ENCODE results near the gene HLA-DRA.
A peak's percentile ranks its signal among the peaks of the same experiment; 100 is the strongest.
"Not testable (repeated sequence)": the region's sequence is repeated elsewhere in the genome, so short reads cannot be mapped to it uniquely, and the experiment has no call there.

Gene HLA-DRA

DNA sequence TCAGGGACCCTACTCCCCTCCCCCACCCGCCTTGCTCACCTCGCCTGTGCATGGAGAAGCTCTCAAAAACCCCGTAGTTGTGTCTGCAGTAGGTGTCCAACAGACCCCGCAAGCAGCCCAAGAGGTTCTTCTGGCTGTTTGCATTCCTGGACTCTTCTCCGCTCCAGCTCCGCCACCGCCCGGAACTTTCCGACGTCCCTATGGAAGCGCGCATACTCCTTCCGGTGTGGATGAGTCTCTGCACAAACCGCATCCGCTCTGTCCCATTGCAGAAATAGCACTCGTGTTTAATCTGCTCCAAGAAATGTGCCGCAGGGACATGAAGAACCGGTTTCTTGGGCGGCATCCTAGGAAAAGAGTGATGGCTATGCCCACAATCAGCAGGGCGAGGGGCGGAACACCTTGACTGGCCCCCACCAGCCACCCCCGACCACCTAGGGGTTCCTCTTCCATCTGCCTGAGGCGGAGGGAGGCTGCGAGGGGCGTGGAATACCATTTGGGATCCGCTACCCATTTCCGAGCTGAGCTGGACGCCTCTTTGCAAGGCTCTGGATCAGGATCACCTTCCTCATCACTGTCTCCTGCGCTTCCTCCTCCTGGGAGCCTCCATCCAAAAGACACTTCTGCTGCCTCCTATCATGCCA lies 20.2 kb downstream of the HLA-DRA start:
- Histone ChIP-seq H3K27ac (ENCODE audit: low read depth, low read length) (no peak overlapping the region), H3K4me3 (ENCODE audit: low read depth in 1 of 2, low read length in 2 of 2) (peak overlapping the region; percentile 31 to 68), H3K9me3 (ENCODE audit: low read length) (no peaks in the 10 kb centered on the region), H3K27me3 (ENCODE audit: control insufficient read depth in 1 of 2, insufficient read depth in 2 of 2, low read length in 2 of 2) (peaks cover 0 to 9% of the 10 kb centered on the region in 2 donors), H3K9ac (ENCODE audit: low read length) (no peak overlapping the region), H3K4me1 (ENCODE audit: insufficient read depth, low read length) (no peaks in the 10 kb centered on the region), H3K36me3 (ENCODE audit: insufficient read depth, low read length) (no peaks in the 10 kb centered on the region)

DNA sequence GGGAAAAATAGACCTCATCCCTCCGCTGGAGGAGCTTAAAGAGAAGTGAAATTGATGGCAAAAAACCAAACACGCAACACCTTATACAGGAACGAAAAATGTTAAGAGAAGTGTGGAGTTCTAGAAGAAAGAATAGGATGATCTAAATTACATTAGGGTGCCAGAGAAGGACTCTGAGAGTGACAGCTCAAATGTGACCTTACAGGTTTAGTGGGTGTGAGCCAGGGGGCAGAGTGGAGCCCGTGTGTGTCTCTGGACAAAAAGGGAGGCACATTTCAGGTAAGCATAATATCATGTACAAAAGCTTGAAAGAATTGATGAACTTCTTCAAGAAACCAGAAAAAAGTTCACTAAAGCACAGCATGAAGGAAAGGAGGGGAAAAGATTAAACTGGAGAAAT lies 20.8 kb downstream of the HLA-DRA start:
- no peaks in the 10 kb centered on the region for H3K4me1 ChIP-seq (ENCODE audit: insufficient read depth, low read length)
- H3K4me3 ChIP-seq (ENCODE audit: low read depth in 1 of 2, low read length in 2 of 2) = no peak overlapping the region
- no peaks in the 10 kb centered on the region for H3K36me3 ChIP-seq (ENCODE audit: insufficient read depth, low read length)
- no peak overlapping the region for H3K27ac ChIP-seq (ENCODE audit: low read depth, low read length)
- no peaks in the 10 kb centered on the region for H3K9me3 ChIP-seq (ENCODE audit: low read length)
- H3K27me3 ChIP-seq (ENCODE audit: control insufficient read depth in 1 of 2, insufficient read depth in 2 of 2, low read length in 2 of 2) = peaks cover 0 to 9% of the 10 kb centered on the region in 2 donors
- no peak overlapping the region for H3K9ac ChIP-seq (ENCODE audit: low read length)

DNA sequence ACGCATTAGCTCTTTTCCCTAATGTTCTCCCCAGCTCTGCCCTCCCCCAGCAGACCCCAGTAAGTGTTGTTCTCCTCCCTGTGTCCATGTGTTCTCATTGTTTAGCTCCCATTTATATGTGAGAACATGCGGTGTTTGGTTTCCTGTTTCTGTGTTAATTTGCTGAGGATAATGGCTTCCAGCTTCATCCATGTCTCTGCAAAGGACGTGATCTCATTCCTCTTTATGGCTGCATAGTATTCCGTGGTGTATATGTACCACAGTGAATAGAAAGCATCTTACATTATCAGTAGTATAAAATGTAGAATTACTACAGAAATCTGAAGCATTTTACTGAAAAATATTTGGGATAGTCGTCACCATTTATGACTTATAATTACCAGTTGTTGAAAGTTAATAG lies 21.8 kb downstream of the HLA-DRA start:
- H3K36me3 ChIP-seq (ENCODE audit: insufficient read depth, low read length) = no peaks in the 10 kb centered on the region
- H3K9me3 ChIP-seq (ENCODE audit: low read length) = no peaks in the 10 kb centered on the region
- peaks cover 0 to 9% of the 10 kb centered on the region in 2 donors for H3K27me3 ChIP-seq (ENCODE audit: control insufficient read depth in 1 of 2, insufficient read depth in 2 of 2, low read length in 2 of 2)
- no peaks in the 10 kb centered on the region for H3K4me1 ChIP-seq (ENCODE audit: insufficient read depth, low read length)
- no peak overlapping the region for H3K9ac ChIP-seq (ENCODE audit: low read length)
- H3K27ac ChIP-seq (ENCODE audit: low read depth, low read length) = no peak overlapping the region
- no peak overlapping the region for H3K4me3 ChIP-seq (ENCODE audit: low read depth in 1 of 2, low read length in 2 of 2)

DNA sequence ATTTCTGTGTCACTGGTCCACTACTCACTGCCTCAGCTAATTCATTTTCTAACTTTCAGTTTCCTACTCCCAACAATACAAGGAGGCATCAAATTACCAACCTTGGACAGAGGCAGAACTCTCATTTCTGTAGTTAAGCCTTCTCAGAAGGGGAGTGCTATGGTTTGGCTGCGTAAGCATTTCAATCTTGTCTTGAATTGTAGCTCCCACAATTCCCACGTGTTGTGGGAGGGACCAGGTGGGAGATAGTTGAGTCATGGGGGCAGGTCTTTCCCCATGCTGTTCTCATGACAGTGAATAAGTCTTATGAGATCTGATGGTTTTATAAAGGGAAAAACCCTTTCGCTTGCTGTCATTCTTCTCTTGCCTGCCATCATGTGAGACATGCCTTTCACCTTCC lies 22.9 kb downstream of the HLA-DRA start:
- Histone ChIP-seq H3K4me3 (ENCODE audit: low read depth in 1 of 2, low read length in 2 of 2) (no peak overlapping the region), H3K9ac (ENCODE audit: low read length) (no peak overlapping the region), H3K27ac (ENCODE audit: low read depth, low read length) (no peak overlapping the region), H3K4me1 (ENCODE audit: insufficient read depth, low read length) (no peaks in the 10 kb centered on the region), H3K9me3 (ENCODE audit: low read length) (no peaks in the 10 kb centered on the region), H3K36me3 (ENCODE audit: insufficient read depth, low read length) (no peaks in the 10 kb centered on the region), H3K27me3 (ENCODE audit: control insufficient read depth in 1 of 2, insufficient read depth in 2 of 2, low read length in 2 of 2) (peaks cover 0 to 9% of the 10 kb centered on the region in 2 donors)

DNA sequence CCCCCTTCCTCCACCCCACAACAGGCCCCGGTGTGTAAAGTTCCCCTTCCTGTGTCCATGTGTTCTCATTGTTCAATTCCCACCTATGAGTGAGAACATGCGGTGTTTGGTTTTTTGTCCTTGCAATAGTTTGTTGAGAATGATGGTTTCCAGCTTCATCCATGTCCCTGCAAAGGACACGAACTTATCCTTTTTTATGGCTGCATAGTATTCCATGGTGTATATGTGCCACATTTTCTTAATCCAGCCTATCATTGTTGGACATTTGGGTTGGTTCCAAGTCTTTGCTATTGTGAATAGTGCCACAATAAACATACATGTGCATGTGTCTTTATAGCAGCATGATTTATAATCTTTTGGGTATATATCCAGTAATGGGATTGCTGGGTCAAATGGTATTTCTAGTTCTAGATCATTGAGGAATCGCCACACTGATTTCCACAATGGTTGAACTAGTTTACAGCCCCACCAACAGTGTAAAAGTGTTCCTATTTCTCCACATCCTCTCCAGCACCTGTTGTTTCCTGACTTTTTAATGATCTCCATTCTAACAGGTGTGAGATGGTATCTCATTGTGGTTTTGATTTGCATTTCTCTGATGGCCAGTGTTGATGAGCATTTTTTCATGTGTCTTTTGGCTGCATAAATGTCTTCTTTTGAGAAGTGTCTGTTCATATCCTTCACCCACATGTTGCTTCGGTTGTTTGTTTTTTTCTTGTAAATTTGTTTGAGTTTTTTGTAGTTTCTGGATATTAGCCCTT lies 28.2 kb downstream of the HLA-DRA start:
- H3K9me3 ChIP-seq (ENCODE audit: low read length) = not testable (repeated sequence)

DNA sequence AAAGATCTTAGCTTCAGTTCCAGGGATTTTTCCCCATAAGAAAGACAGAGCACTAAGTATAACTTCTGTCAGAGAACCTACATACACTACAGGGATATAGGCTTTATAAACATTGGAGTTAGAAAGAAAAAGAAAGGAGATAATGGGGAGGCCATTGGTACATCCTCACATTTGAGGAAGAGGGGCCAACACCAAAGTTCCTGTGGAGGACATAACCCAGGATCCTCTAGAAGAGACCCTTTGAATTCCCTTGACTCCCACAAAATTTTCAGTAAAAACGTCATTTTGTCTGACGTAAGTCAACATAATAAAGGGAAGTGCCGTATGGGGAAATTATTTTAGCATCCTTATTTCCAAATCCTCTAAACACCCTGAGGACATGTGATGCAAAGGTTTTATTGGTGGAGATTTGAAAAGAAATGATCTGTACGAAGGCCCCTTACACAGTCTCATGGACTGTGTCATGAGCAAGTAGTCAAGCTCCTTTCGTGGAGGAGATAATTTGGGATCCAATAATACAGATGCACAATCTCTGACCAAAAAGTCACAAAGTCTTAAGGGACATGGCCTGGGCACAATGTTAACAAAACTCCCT lies 33.2 kb downstream of the HLA-DRA start:
- H3K9ac ChIP-seq (ENCODE audit: low read length) = no peak overlapping the region
- no peak overlapping the region for H3K27ac ChIP-seq (ENCODE audit: low read depth, low read length)
- no peaks in the 10 kb centered on the region for H3K9me3 ChIP-seq (ENCODE audit: low read length)
- no peak overlapping the region for H3K4me3 ChIP-seq (ENCODE audit: low read depth in 1 of 2, low read length in 2 of 2)
- no peaks in the 10 kb centered on the region for H3K27me3 ChIP-seq (ENCODE audit: control insufficient read depth in 1 of 2, insufficient read depth in 2 of 2, low read length in 2 of 2)
- H3K36me3 ChIP-seq (ENCODE audit: insufficient read depth, low read length) = no peaks in the 10 kb centered on the region
- no peaks in the 10 kb centered on the region for H3K4me1 ChIP-seq (ENCODE audit: insufficient read depth, low read length)

More for the DNA sequence above, 28.2 kb downstream of the HLA-DRA start:
- H3K36me3 ChIP-seq (ENCODE audit: insufficient read depth, low read length); H3K4me3 ChIP-seq (ENCODE audit: low read depth in 1 of 2, low read length in 2 of 2); H3K4me1 ChIP-seq (ENCODE audit: insufficient read depth, low read length); H3K9ac ChIP-seq (ENCODE audit: low read length); H3K27ac ChIP-seq (ENCODE audit: low read depth, low read length); H3K27me3 ChIP-seq (ENCODE audit: control insufficient read depth in 1 of 2, insufficient read depth in 2 of 2, low read length in 2 of 2): not testable (repeated sequence)

DNA sequence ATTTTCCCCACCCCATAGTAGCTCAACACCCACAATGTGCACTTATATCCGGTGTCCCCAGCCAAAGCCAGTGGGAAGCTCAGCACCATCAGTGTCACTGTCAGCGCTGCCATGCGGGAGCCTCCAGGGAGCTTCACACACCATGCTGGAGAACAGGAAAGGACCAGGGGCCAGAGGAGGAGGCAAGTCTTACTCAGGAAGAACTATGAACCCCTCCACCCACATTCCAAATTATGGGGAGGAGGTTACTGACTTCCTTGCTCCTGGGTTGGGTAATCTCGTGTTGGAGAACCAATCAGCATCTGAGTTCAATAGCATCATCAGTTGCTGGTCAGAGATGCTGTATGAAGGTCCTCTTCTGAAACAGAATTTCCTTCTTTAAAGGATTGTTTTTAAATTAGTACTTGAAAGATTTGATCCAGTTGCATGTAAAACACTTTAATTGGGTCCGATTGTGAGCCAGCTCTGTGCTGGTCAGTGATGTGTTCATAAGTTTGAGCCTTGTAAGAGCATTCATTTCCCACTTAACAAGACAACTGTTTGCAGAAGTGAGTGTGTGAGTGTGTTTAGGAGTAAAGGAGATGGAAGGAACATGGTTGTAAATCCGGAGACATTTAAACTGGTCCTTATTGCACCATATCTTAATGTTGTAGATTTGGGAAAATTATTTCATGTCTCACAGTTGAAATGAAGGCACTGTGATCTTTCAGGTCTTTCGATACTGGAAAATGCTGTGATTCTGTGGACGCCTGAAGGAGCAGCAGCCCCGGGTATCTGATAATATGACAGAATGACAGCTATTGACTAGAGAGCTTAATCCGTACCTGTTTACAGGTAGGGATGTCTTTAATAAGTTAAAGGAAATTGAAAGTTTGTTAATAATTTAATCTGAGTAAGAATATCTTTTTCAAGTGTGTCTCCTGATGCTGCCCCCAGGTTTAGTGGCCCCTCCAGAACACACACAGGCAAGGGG lies 34.0 kb downstream of the HLA-DRA start:
- not testable (repeated sequence) for H3K27me3 ChIP-seq (ENCODE audit: control insufficient read depth in 1 of 2, insufficient read depth in 2 of 2, low read length in 2 of 2); H3K36me3 ChIP-seq (ENCODE audit: insufficient read depth, low read length); H3K27ac ChIP-seq (ENCODE audit: low read depth, low read length); H3K9me3 ChIP-seq (ENCODE audit: low read length); H3K9ac ChIP-seq (ENCODE audit: low read length); H3K4me3 ChIP-seq (ENCODE audit: low read depth in 1 of 2, low read length in 2 of 2); H3K4me1 ChIP-seq (ENCODE audit: insufficient read depth, low read length)

DNA sequence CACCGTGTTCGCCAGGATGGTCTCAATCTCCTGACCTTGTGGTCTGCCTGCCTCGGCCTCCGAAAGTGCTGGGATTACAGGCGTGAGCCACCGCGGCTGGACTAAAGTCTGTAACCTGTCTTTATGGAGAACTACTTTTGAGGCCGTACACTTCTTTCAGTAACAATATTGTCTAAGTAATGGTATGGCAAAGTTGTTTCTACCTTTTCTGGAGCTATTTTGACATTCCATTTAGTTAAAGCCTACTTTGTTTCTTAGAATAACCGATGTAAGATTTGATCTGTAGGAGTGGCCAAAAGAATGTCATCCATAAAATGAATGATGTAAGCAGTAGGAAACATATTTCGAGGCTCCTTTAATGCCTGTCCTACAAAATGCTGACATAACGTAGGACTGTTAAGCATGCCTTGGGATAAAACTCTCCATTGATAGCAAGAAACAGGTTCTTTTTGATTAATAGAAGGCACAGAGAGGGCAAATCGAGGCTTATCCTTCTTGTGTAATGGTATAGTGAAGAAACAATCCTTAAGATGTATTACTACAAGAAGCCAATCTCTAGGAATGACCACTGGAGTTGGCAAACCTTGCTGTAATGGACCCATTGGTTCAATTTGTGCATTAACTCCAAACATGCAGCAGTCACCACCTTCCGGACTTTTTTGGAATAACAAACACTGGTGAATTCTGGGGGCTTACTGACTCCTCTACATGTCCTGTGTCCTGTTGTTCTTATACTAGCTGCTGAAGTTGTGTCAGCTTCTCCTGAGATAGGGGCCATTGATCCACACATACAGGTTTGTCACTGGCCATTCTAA lies 35.9 kb downstream of the HLA-DRA start:
- Histone ChIP-seq H3K9ac (ENCODE audit: low read length) (no peak overlapping the region), H3K4me3 (ENCODE audit: low read depth in 1 of 2, low read length in 2 of 2) (no peak overlapping the region), H3K4me1 (ENCODE audit: insufficient read depth, low read length) (no peaks in the 10 kb centered on the region), H3K9me3 (ENCODE audit: low read length) (no peaks in the 10 kb centered on the region), H3K36me3 (ENCODE audit: insufficient read depth, low read length) (no peaks in the 10 kb centered on the region), H3K27me3 (ENCODE audit: control insufficient read depth in 1 of 2, insufficient read depth in 2 of 2, low read length in 2 of 2) (no peaks in the 10 kb centered on the region), H3K27ac (ENCODE audit: low read depth, low read length) (no peak overlapping the region)

DNA sequence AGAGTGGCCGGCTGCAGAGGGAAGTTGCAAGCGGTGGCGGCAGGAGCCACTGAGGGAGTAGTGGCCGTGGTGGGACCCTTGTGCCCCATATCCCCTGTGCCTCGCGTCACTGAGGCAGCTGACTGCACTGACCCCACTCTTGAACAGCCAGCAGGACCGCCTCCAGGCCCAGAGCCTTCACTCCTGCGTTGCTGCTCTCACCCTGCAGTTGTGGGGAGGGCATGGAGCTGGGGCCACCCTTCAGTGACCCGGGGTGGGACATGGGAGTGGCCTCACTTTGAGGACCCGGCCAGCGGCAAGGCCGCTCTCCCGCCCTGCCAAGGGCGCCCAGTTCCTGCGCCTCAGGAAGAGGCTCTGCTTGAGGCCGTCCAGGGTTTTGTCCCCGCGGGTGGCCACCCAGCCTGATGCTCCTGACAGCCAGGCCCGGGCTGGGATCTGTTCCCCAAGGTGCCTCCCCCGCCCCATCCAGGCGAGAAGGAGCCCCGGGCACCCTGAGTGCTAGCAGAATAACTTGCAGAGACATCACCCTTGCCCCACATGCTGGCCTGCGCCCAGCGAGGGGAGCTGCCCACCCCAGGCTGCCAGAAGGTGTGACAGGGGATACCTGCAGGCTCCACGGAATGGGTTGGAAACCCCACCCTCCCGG lies 44.4 kb downstream of the HLA-DRA start:
- Histone ChIP-seq H3K4me3 (ENCODE audit: low read depth in 1 of 2, low read length in 2 of 2) (no peak overlapping the region), H3K9ac (ENCODE audit: low read length) (no peak overlapping the region), H3K4me1 (ENCODE audit: insufficient read depth, low read length) (no peaks in the 10 kb centered on the region), H3K27ac (ENCODE audit: low read depth, low read length) (no peak overlapping the region), H3K27me3 (ENCODE audit: control insufficient read depth in 1 of 2, insufficient read depth in 2 of 2, low read length in 2 of 2) (no peaks in the 10 kb centered on the region), H3K36me3 (ENCODE audit: insufficient read depth, low read length) (no peaks in the 10 kb centered on the region), H3K9me3 (ENCODE audit: low read length) (no peaks in the 10 kb centered on the region)

DNA sequence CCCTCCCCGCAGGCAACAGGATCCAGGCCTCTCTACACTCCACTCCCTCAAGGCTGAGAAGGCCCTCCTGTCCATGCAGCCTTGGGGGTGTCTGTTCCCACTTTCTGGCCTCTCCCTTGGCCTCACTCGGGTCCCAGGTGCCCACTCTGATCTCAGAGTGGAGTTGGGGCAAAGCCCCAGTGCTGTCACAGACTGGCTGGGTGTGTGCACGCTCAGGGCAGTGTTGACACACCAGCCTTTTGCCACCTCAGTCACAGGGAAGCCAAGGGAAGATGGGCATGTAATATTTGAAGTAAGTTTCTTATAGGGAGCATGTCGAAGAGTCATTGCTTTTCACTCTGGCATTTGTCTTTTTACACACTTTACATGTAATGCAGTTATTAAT lies 44.9 kb downstream of the HLA-DRA start:
- Histone ChIP-seq H3K27ac (ENCODE audit: low read depth, low read length) (no peak overlapping the region), H3K36me3 (ENCODE audit: insufficient read depth, low read length) (no peaks in the 10 kb centered on the region), H3K27me3 (ENCODE audit: control insufficient read depth in 1 of 2, insufficient read depth in 2 of 2, low read length in 2 of 2) (no peaks in the 10 kb centered on the region)

More for the DNA sequence above, 44.9 kb downstream of the HLA-DRA start:
- Histone ChIP-seq H3K4me1 (ENCODE audit: insufficient read depth, low read length) (no peaks in the 10 kb centered on the region), H3K4me3 (ENCODE audit: low read depth in 1 of 2, low read length in 2 of 2) (no peak overlapping the region), H3K9ac (ENCODE audit: low read length) (no peak overlapping the region), H3K9me3 (ENCODE audit: low read length) (no peaks in the 10 kb centered on the region)
